HepG2 (cell line): ENCODE results near the gene CHRNG. TPM values are rescaled to one million over a fixed set of nuclear protein-coding genes. Genes with fewer than 3 reads are reported as not detected.

Experiments used
- MAFF ChIP-seq: IDR thresholded peaks from 2 replicates; pipeline ENCODE4 v1.6.1; 2011; ENCODE audit warnings: low read depth, low read length, improper control_type of control experiment
- MBNL3 ChIP-seq: fragments of 250-450 bp; sonication (Bioruptor Pico); conservative IDR thresholded peaks from 2 replicates; pipeline ENCODE4 v1.8.0; 2022; ENCODE audit warnings: mild to moderate bottlenecking, inconsistent platforms
- MZF1 ChIP-seq: sonication (generic); formaldehyde crosslinking; IDR thresholded peaks from 2 replicates; pipeline ENCODE4 v1.8.1; 2023; ENCODE audit warnings: mild to moderate bottlenecking, missing genetic modification reagents, borderline replicate concordance
- NAIF1 ChIP-seq: sonication (generic); formaldehyde crosslinking; IDR thresholded peaks from 2 replicates; pipeline ENCODE4 v1.5.0; 2020; ENCODE audit warnings: mild to moderate bottlenecking, missing genetic modification reagents, borderline replicate concordance
- NFRKB ChIP-seq: fragments of 450-650 bp; IDR thresholded peaks from 2 replicates; pipeline ENCODE4 v1.6.1; 2017
- PHF5A ChIP-seq: IDR thresholded peaks from one replicate; pipeline ENCODE4 v1.6.1; 2018; ENCODE audit warnings: low read depth, missing genetic modification reagents; ENCODE audit not compliant: unreplicated experiment
- RAD21 ChIP-seq: fragments of 450-650 bp; formaldehyde crosslinking; IDR thresholded peaks from 2 replicates; pipeline ENCODE4 v1.5.0; 2020; ENCODE audit warnings: mild to moderate bottlenecking
- RARA ChIP-seq: IDR thresholded peaks from 2 replicates; pipeline ENCODE4 v1.6.1; 2016; ENCODE audit warnings: missing genetic modification reagents, missing compliant biosample characterization
- TBX2 ChIP-seq: sonication (generic); formaldehyde crosslinking; IDR thresholded peaks from 2 replicates; pipeline ENCODE4 v1.5.0; 2020; ENCODE audit warnings: missing genetic modification reagents, mild to moderate bottlenecking, borderline replicate concordance
- TFE3 ChIP-seq: IDR thresholded peaks from 2 replicates; pipeline ENCODE4 v1.6.1; 2016
- TRIM24 ChIP-seq: sonication (generic); formaldehyde crosslinking; IDR thresholded peaks from 2 replicates; pipeline ENCODE4 v1.8.0; 2022; ENCODE audit warnings: mild to moderate bottlenecking, missing genetic modification reagents
- YEATS2 ChIP-seq: sonication (generic); formaldehyde crosslinking; IDR thresholded peaks from 2 replicates; pipeline ENCODE4 v1.4.0; 2020; ENCODE audit warnings: missing genetic modification reagents, borderline replicate concordance
- ZMYM4 ChIP-seq: sonication (generic); formaldehyde crosslinking; IDR thresholded peaks from 2 replicates; pipeline ENCODE4 v1.8.1; 2023; ENCODE audit warnings: mild to moderate bottlenecking, missing genetic modification reagents
- ZNF326 ChIP-seq: sonication (generic); formaldehyde crosslinking; IDR thresholded peaks from 2 replicates; pipeline ENCODE4 v1.4.0; 2020; ENCODE audit warnings: missing genetic modification reagents, borderline replicate concordance
- ZNF639 ChIP-seq: conservative IDR thresholded peaks from 2 replicates; pipeline ENCODE4 v1.6.1; 2018; ENCODE audit warnings: missing genetic modification reagents
- ZNF713 ChIP-seq: sonication (generic); formaldehyde crosslinking; IDR thresholded peaks from 2 replicates; pipeline ENCODE4 v1.4.0; 2020; ENCODE audit warnings: mild to moderate bottlenecking, missing genetic modification reagents
- ZNF781 ChIP-seq: sonication (generic); formaldehyde crosslinking; IDR thresholded peaks from 2 replicates; pipeline ENCODE4 v1.5.1; 2020; ENCODE audit warnings: borderline replicate concordance, mild to moderate bottlenecking, missing genetic modification reagents; ENCODE audit errors: not compliant biosample characterization
- polyA plus RNA-seq, 8 experiments: library from polyadenylated mRNA; depleted of rRNA in 3 of 8; stranded (reverse) in 7 of 8; unstranded in 1 of 8; fragments of >200 nt; fragmentation: Illumina TruSeq in 4 of 8; extraction: Trizol in 4 of 8; gene quantifications; 2 replicates each; pipeline versions ENCODE4 v1.2.1 to v1.2.3, GENCODE V29; 2011 to 2016; ENCODE audit warnings: low read depth in 4 of 8, missing spikeins in 1 of 8, mixed read lengths in 1 of 8; ENCODE audit not compliant: insufficient read depth in 1 of 8
- total RNA-seq, 5 experiments: library from RNA; depleted of rRNA; stranded (reverse); fragments of >200 nt; fragmentation: Illumina TruSeq; extraction: Trizol; gene quantifications; 2 replicates each; pipeline ENCODE4 v1.2.3, GENCODE V29; 2016; ENCODE audit warnings: low read depth in 1 of 5
- TF ChIP-seq, protein P1 (sequence below): sonication (generic); formaldehyde crosslinking; IDR thresholded peaks from 2 replicates; pipeline ENCODE4 v1.5.0; 2020; ENCODE audit warnings: mild to moderate bottlenecking, missing genetic modification reagents
- TF ChIP-seq, protein P2 (sequence below): sonication (generic); formaldehyde crosslinking; IDR thresholded peaks from 2 replicates; pipeline ENCODE4 v1.4.0; 2020; ENCODE audit warnings: missing genetic modification reagents

Gene CHRNG
- total and polyA plus RNA-seq, 2 of the 13 experiments (the other 11 are each of a cell fraction or from before 2014, with no cell fraction given), result not detected

- TF ChIP-seq, protein P1, sequence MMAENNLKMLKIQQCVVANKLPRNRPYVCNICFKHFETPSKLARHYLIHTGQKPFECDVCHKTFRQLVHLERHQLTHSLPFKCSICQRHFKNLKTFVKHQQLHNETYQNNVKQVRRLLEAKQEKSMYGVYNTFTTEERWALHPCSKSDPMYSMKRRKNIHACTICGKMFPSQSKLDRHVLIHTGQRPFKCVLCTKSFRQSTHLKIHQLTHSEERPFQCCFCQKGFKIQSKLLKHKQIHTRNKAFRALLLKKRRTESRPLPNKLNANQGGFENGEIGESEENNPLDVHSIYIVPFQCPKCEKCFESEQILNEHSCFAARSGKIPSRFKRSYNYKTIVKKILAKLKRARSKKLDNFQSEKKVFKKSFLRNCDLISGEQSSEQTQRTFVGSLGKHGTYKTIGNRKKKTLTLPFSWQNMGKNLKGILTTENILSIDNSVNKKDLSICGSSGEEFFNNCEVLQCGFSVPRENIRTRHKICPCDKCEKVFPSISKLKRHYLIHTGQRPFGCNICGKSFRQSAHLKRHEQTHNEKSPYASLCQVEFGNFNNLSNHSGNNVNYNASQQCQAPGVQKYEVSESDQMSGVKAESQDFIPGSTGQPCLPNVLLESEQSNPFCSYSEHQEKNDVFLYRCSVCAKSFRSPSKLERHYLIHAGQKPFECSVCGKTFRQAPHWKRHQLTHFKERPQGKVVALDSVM (CRISPR knock-in tag), result peak; percentile 75; the same call in 1 of the 2 replicates
- TF ChIP-seq, protein P2, sequence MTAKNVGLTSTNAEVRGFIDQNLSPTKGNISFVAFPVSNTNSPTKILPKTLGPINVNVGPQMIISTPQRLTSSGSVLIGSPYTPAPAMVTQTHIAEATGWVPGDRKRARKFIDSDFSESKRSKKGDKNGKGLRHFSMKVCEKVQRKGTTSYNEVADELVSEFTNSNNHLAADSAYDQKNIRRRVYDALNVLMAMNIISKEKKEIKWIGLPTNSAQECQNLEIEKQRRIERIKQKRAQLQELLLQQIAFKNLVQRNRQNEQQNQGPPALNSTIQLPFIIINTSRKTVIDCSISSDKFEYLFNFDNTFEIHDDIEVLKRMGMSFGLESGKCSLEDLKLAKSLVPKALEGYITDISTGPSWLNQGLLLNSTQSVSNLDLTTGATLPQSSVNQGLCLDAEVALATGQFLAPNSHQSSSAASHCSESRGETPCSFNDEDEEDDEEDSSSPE (CRISPR knock-in tag), result 0 out of 2 replicates have a peak, but pooled peaks have one; percentile 17
- TF ChIP-seq TFE3 (CRISPR knock-in tag) (no peak), RAD21 (CRISPR knock-in tag) (peak; percentile 37), ZNF326 (no peak), RARA (no peak), NFRKB (no peak), ZMYM4 (CRISPR knock-in tag) (peak; percentile 36; the same call in 1 of the 2 replicates), ZNF639 (no peak), TRIM24 (CRISPR knock-in tag) (no peak), ZNF713 (CRISPR knock-in tag) (no peak), MBNL3 (CRISPR knock-in tag) (no peak), MZF1 (CRISPR knock-in tag) (no peak), YEATS2 (CRISPR knock-in tag) (0 out of 2 replicates have a peak, but pooled peaks have one; percentile 19), ZNF781 (CRISPR knock-in tag) (no peak), PHF5A (CRISPR knock-in tag) (no peak), TBX2 (0 out of 2 replicates have a peak, but pooled peaks have one; percentile 19), NAIF1 (CRISPR knock-in tag) (no peak), MAFF (no peak)
Observed at GRCh38 chr2:232523682-232524597, 15.6 kb upstream of the CHRNG start (continued).
